Caco-2 (cell line): Measurements from ENCODE around the gene RGS17. TPM values are rescaled to one million over a fixed set of nuclear protein-coding genes. Genes with fewer than 3 reads are reported as not detected.

Experiments
- BruUV-seq: library from RNA; stranded (reverse); fragments of 400-500 nt; replicated peaks from 2 replicates; lab custom pipeline; 2021; lab: Mats Ljungman, UMichigan
- CTCF ChIA-PET: fragments of 300-600 bp; sonication (Branson Sonifier 250); formaldehyde crosslinking; loops from one replicate; lab custom pipeline; 2022; ENCODE audit warnings: antibody characterized with exemption; lab: Charles Lee
- POLR2A ChIA-PET: fragments of 300-600 bp; sonication (Branson Sonifier 250); formaldehyde crosslinking; loops from one replicate; lab custom pipeline; 2022; ENCODE audit warnings: antibody characterized with exemption; lab: Charles Lee
- DNase-seq, 2 experiments: peaks; one replicate each; pipeline versions ENCODE4 v3.0.0 to v3.0.0-alpha.2; 2020 to 2022
- H3K27me3 ChIP-seq: replicated peaks from 2 replicates; pipeline ENCODE4 v1.6.0; 2011; ENCODE audit warnings: low read length; ENCODE audit not compliant: control insufficient read depth, insufficient read depth
- H3K36me3 ChIP-seq: 2 replicates; pipeline ENCODE4 v1.5.1; 2011; ENCODE audit warnings: low read length; ENCODE audit not compliant: control insufficient read depth, insufficient read depth
- H3K4me1 ChIP-seq: fragments of 250-450 bp; sonication (Bioruptor Pico); 2 replicates; pipeline ENCODE4 v1.5.1; 2020; ENCODE audit warnings: mild to moderate bottlenecking
- H3K4me3 ChIP-seq: 2 replicates; pipeline ENCODE4 v1.5.1; 2011; ENCODE audit warnings: low read depth, mild to moderate bottlenecking, control low read depth, low read length
- H3K9me3 ChIP-seq: fragments of 250-450 bp; sonication (Bioruptor Pico); 2 replicates; pipeline ENCODE4 v1.5.1; 2020; ENCODE audit warnings: mild to moderate bottlenecking, moderate library complexity
- H3K27ac Mint-ChIP-seq: one replicate; pipeline ENCODE4 v1.8.0; 2022; ENCODE audit warnings: mixed read lengths; ENCODE audit not compliant: unreplicated experiment
- H3K27me3 Mint-ChIP-seq: one replicate; pipeline ENCODE4 v1.8.0; 2022; ENCODE audit warnings: mixed read lengths; ENCODE audit not compliant: insufficient read depth, unreplicated experiment
- H3K36me3 Mint-ChIP-seq: one replicate; pipeline ENCODE4 v1.8.0; 2022; ENCODE audit warnings: mild to moderate bottlenecking, mixed read lengths; ENCODE audit not compliant: insufficient read depth, unreplicated experiment
- H3K4me1 Mint-ChIP-seq: one replicate; pipeline ENCODE4 v1.8.0; 2022; ENCODE audit warnings: low read depth, mixed read lengths; ENCODE audit not compliant: unreplicated experiment
- H3K4me3 Mint-ChIP-seq: one replicate; pipeline ENCODE4 v1.8.0; 2022; ENCODE audit warnings: mild to moderate bottlenecking, moderate library complexity, mixed read lengths; ENCODE audit not compliant: unreplicated experiment
- H3K9me3 Mint-ChIP-seq: one replicate; pipeline ENCODE4 v1.8.0; 2022; ENCODE audit warnings: mixed read lengths; ENCODE audit not compliant: unreplicated experiment
- CTCF ChIP-seq, 2 experiments: fragments of 200-600 bp in 1 of 2; IDR thresholded peaks; 1 replicate in 1 of 2; 2 replicates in 1 of 2; pipeline versions ENCODE4 v1.5.1 to v1.8.0; 2011 to 2022; ENCODE audit warnings: antibody characterized with exemption in 1 of 2, control low read depth in 1 of 2, inconsistent platforms in 1 of 2, low read depth in 1 of 2, low read length in 1 of 2, mild to moderate bottlenecking in 1 of 2, moderate library complexity in 1 of 2; ENCODE audit not compliant: insufficient read depth in 1 of 2, severe bottlenecking in 1 of 2, unreplicated experiment in 1 of 2
- intact Hi-C: fragments of 100-400 bp; cut with micrococcal nuclease; formaldehyde crosslinking; loops from one replicate; pipeline ENCODE4 v1.10.0; 2022; ENCODE audit not compliant: unreplicated experiment
- total RNA-seq: library from RNA; stranded (reverse); gene quantifications from 2 replicates; pipeline ENCODE4 v1.2.3, GENCODE V29; 2022

Gene RGS17
- total RNA-seq, 1 experiment from 2014 or later, result not detected

DNA sequence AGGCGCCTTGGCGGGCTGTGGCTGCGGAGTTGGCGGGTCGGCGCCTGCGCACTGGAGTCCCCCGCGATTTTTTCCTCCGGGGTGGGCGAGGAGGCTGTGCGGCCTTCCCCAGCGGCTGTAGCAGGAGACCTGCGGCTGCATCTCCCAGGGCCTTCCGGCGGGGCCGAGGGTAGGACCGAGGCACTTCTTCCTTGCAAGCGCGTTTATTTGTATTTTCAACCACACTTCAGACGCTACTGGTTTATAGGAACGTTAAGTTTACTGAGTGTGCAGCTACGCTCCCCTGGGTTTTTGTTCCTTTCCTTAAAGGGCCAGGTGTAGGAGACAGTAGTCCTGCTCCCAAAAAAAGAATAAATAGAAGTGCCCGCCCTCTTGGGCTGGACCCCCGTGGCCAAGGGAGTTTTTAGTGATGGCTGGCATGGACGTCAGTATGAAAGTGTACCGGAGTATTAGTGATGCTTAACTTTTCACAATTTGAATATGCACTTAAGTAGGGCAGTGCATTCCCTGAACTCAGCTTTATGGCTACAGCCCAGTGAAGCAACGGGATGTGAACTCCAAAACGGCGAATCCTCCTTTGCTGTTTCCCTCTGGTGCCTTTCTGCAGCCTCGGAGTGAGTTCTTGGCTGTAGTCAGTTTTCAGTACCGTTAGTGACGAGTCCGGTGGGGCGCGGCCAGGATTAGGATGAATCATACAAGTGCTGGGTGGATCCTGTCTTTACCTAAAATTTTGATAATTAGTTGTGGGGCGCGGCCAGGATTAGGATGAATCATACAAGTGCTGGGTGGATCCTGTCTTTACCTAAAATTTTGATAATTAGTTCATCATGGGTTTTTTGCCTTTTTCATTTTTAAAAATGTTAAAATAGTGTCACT lies 147.2 kb downstream of the RGS17 start:
- H3K9me3 ChIP-seq, result no peaks in the 10 kb centered on the region
- peaks cover 47% of the 10 kb centered on the region for H3K36me3 Mint-ChIP-seq

GRCh38 chr6:152982904-152983636 lies 148.0 kb downstream of the RGS17 start, which contains the start of gene FBXO5:
FBXO5 (minus strand) TSS chr6:152983041; CDS start chr6:152982959, 82 bp downstream.
- no peak for TF ChIP-seq CTCF (IDR thresholded peaks at IDR 0.05; ENCODE audit: insufficient read depth in 1 of 2, low read depth in 1 of 2, low read length in 1 of 2, severe bottlenecking in 1 of 2, unreplicated experiment in 1 of 2)
- no TSS peak for BruUV-seq
- Mint-ChIP-seq H3K9me3 (no peaks in the 10 kb centered on the region), H3K27me3 (no peaks in the 10 kb centered on the region), H3K4me3 (peak within 1 kb of the TSS; percentile 78), H3K36me3 (peaks cover 54% of the 10 kb centered on the region), H3K27ac (peak within 1 kb of the TSS; percentile 92), H3K4me1 (peaks cover 20% of the 10 kb centered on the region)
- DNase-seq, result peak; percentile 96 to 97
- CTCF ChIA-PET, result interaction anchor here (1.0 to 1.5 kb wide), 2 partner anchors 29 to 35 kb away, joined by 3 to 7 read pairs; no protein-coding TSS in a partner anchor
- POLR2A ChIA-PET, result interaction anchor here (0.5 to 1.3 kb wide), 7 partner anchors 15 to 1598 kb away, joined by 3 to 6 read pairs (median 4); partner anchors contain the start of gene MTRF1L
- Histone ChIP-seq H3K27me3 (no peaks in the 10 kb centered on the region), H3K4me3 (peak within 1 kb of the TSS; percentile 99), H3K36me3 (no peaks in the 10 kb centered on the region), H3K9me3 (no peaks in the 10 kb centered on the region), H3K4me1 (peaks cover 15% of the 10 kb centered on the region)
- intact Hi-C loops, result loop anchor here (2.0 kb wide), 2 partner anchors 20 to 42 kb away; partner anchors contain the start of gene MTRF1L

More for the DNA sequence above, 147.2 kb downstream of the RGS17 start:
- peaks cover 20% of the 10 kb centered on the region for H3K4me1 Mint-ChIP-seq
- Histone ChIP-seq H3K27me3 (no peaks in the 10 kb centered on the region), H3K4me3 (peak overlapping the region; percentile 99), H3K4me1 (peaks cover 15% of the 10 kb centered on the region), H3K36me3 (no peaks in the 10 kb centered on the region)
- intact Hi-C loops, result loop anchor here (2.0 kb wide), 2 partner anchors 19 to 41 kb away; partner anchors contain the start of gene MTRF1L
- H3K9me3 Mint-ChIP-seq, result no peaks in the 10 kb centered on the region
- ChIA-PET CTCF (interaction anchor here (1.0 to 1.5 kb wide), 2 partner anchors 30 to 36 kb away, joined by 3 to 7 read pairs; no protein-coding TSS in a partner anchor), POLR2A (interaction anchor here (0.6 to 1.3 kb wide), 2 partner anchors 18 to 43 kb away, joined by 6 read pairs; partner anchors contain the start of gene MTRF1L)
- no peak for TF ChIP-seq CTCF (IDR thresholded peaks at IDR 0.05; ENCODE audit: insufficient read depth in 1 of 2, low read depth in 1 of 2, low read length in 1 of 2, severe bottlenecking in 1 of 2, unreplicated experiment in 1 of 2)
- TSS peak; percentile 61 for BruUV-seq
- peak overlapping the region; percentile 92 for H3K27ac Mint-ChIP-seq
- DNase-seq, result peak; percentile 42 to 47
- H3K4me3 Mint-ChIP-seq, result peak overlapping the region; percentile 78
- H3K27me3 Mint-ChIP-seq, result no peaks in the 10 kb centered on the region
